IPS DF 19.7 (cell line): ENCODE results near the gene TLE5.
"Not testable (repeated sequence)": the region's sequence is repeated elsewhere in the genome, so short reads cannot be mapped to it uniquely, and the experiment has no call there.

Source experiments
- DNase-seq: peaks from one replicate; pipeline ENCODE4 v3.0.0-alpha.2; 2013; ENCODE audit warnings: low read depth, low spot score

Gene TLE5

GRCh38 chr19:3096267-3096901 is 34.1 kb upstream of the TLE5 start:
- DNase-seq = no peak

- DNase-seq = no peak
Measured at GRCh38 chr19:3095441-3096191, 33.3 kb upstream of the TLE5 start.

- DNase-seq = no peak
Measured at GRCh38 chr19:3094601-3095440, 32.5 kb upstream of the TLE5 start.

GRCh38 chr19:3089299-3089855 is 27.1 kb upstream of the TLE5 start:
- not testable (repeated sequence) for DNase-seq

GRCh38 chr19:3087769-3088168 is 25.5 kb upstream of the TLE5 start:
- no peak for DNase-seq

- DNase-seq = no peak
Measured at GRCh38 chr19:3084943-3085342, 22.6 kb upstream of the TLE5 start.

- no peak for DNase-seq
Measured at GRCh38 chr19:3083964-3084363, 21.7 kb upstream of the TLE5 start.

GRCh38 chr19:3082331-3082730 is 20.0 kb upstream of the TLE5 start:
- DNase-seq = no peak

GRCh38 chr19:3080286-3080685 is 18.0 kb upstream of the TLE5 start:
- DNase-seq = no peak

- DNase-seq = no peak
Measured at GRCh38 chr19:3079578-3079977, 17.3 kb upstream of the TLE5 start.

- DNase-seq = no peak
Measured at GRCh38 chr19:3075605-3076431, 13.5 kb upstream of the TLE5 start.

- DNase-seq = no peak
Measured at GRCh38 chr19:3073931-3074595, 11.8 kb upstream of the TLE5 start.

GRCh38 chr19:3073159-3073563 is 10.9 kb upstream of the TLE5 start:
- DNase-seq = no peak

GRCh38 chr19:3071768-3072167 is 9.5 kb upstream of the TLE5 start:
- DNase-seq = no peak

- no peak for DNase-seq
Measured at GRCh38 chr19:3068071-3068470, 5.8 kb upstream of the TLE5 start.

GRCh38 chr19:3067563-3067962 is 5.3 kb upstream of the TLE5 start:
- no peak for DNase-seq

GRCh38 chr19:3066482-3067049 is 4.3 kb upstream of the TLE5 start:
- DNase-seq = no peak

- DNase-seq = no peak
Measured at GRCh38 chr19:3065675-3066357, 3.5 kb upstream of the TLE5 start.

- no peak for DNase-seq
Measured at GRCh38 chr19:3064011-3064330, 1.7 kb upstream of the TLE5 start.
